H9 (cell line): Measurements from ENCODE around the gene TEX2. TPM values are rescaled to one million over a fixed set of nuclear protein-coding genes. Genes with fewer than 3 reads are reported as not detected.

Source experiments
- DNase-seq: peaks from one replicate; pipeline ENCODE4 v3.0.0-alpha.2; 2017
- H2AFZ ChIP-seq: one replicate; pipeline ENCODE4 v1.6.1; 2013; ENCODE audit warnings: mild to moderate bottlenecking, low read length, control low read depth, moderate library complexity
- H2AK5ac ChIP-seq: 2 replicates; pipeline ENCODE4 v1.6.1; 2013; ENCODE audit warnings: low read length, control low read depth, mixed read lengths; ENCODE audit not compliant: insufficient read length
- H2BK120ac ChIP-seq: one replicate; pipeline ENCODE4 v1.6.1; 2013; ENCODE audit warnings: low read depth, mild to moderate bottlenecking, low read length, control low read depth, inconsistent platforms; ENCODE audit not compliant: poor library complexity, severe bottlenecking
- H2BK12ac ChIP-seq: 2 replicates; pipeline ENCODE4 v1.6.1; 2013; ENCODE audit warnings: low read length, control low read depth, mixed read lengths, low read depth; ENCODE audit not compliant: insufficient read length
- H2BK15ac ChIP-seq: 2 replicates; pipeline ENCODE4 v1.6.1; 2013; ENCODE audit warnings: low read depth, low read length, control low read depth
- H2BK20ac ChIP-seq: one replicate; pipeline ENCODE4 v1.6.1; 2013; ENCODE audit warnings: low read depth, mild to moderate bottlenecking, low read length, control low read depth, inconsistent platforms; ENCODE audit not compliant: poor library complexity, severe bottlenecking
- H2BK5ac ChIP-seq: 2 replicates; pipeline ENCODE4 v1.6.1; 2013; ENCODE audit warnings: low read length, control low read depth, mixed read lengths; ENCODE audit not compliant: insufficient read length
- H3K14ac ChIP-seq: 2 replicates; pipeline ENCODE4 v1.6.1; 2013; ENCODE audit warnings: low read length, control low read depth; ENCODE audit not compliant: insufficient read depth
- H3K18ac ChIP-seq: 2 replicates; pipeline ENCODE4 v1.6.1; 2013; ENCODE audit warnings: low read depth, mild to moderate bottlenecking, mixed read lengths, low read length, control low read depth; ENCODE audit not compliant: insufficient read length
- H3K23ac ChIP-seq: 2 replicates; pipeline ENCODE4 v1.6.1; 2013; ENCODE audit warnings: low read length, control low read depth, mixed read lengths, low read depth; ENCODE audit not compliant: insufficient read length
- H3K23me2 ChIP-seq: 2 replicates; pipeline ENCODE4 v1.6.1; 2013; ENCODE audit warnings: low read depth, mild to moderate bottlenecking, mixed read lengths, low read length, control low read depth; ENCODE audit not compliant: insufficient read length, poor library complexity, severe bottlenecking
- H3K27ac ChIP-seq: 2 replicates; pipeline ENCODE4 v1.5.1; 2013; ENCODE audit warnings: low read length, control low read depth, mixed read lengths, low read depth; ENCODE audit not compliant: insufficient read length
- H3K27me3 ChIP-seq: 2 replicates; pipeline ENCODE4 v1.6.1; 2013; ENCODE audit warnings: low read length, control low read depth, inconsistent platforms; ENCODE audit not compliant: insufficient read depth
- H3K4ac ChIP-seq: 2 replicates; pipeline ENCODE4 v1.6.1; 2013; ENCODE audit warnings: low read depth, mild to moderate bottlenecking, control low read depth, inconsistent platforms, low read length, moderate library complexity
- H3K4me1 ChIP-seq: 2 replicates; pipeline ENCODE4 v1.6.1; 2013; ENCODE audit warnings: low read length, control low read depth, inconsistent platforms; ENCODE audit not compliant: insufficient read depth
- H3K4me2 ChIP-seq: 2 replicates; pipeline ENCODE4 v1.6.1; 2013; ENCODE audit warnings: low read length, control low read depth, mixed read lengths; ENCODE audit not compliant: insufficient read length, insufficient read depth
- H3K56ac ChIP-seq: 2 replicates; pipeline ENCODE4 v1.6.1; 2013; ENCODE audit warnings: low read depth, mild to moderate bottlenecking, mixed read lengths, low read length, control low read depth; ENCODE audit not compliant: insufficient read length
- H3K79me1 ChIP-seq: 2 replicates; pipeline ENCODE4 v1.6.1; 2013; ENCODE audit warnings: low read depth, mild to moderate bottlenecking, moderate library complexity, low read length, control low read depth, inconsistent platforms; ENCODE audit not compliant: insufficient read depth, poor library complexity, severe bottlenecking
- H3K79me2 ChIP-seq: 2 replicates; pipeline ENCODE4 v1.6.1; 2013; ENCODE audit warnings: low read length, control low read depth, inconsistent platforms; ENCODE audit not compliant: insufficient read depth
- H3K9ac ChIP-seq: 2 replicates; pipeline ENCODE4 v1.6.1; 2013; ENCODE audit warnings: low read length, control low read depth, mixed read lengths; ENCODE audit not compliant: insufficient read length; ENCODE audit errors: extremely low read depth
- H3K9me3 ChIP-seq: one replicate; pipeline ENCODE4 v1.6.1; 2013; ENCODE audit warnings: low read depth, low read length, inconsistent platforms; ENCODE audit not compliant: control insufficient read depth
- H3T11ph ChIP-seq: one replicate; pipeline ENCODE4 v1.6.1; 2013; ENCODE audit warnings: mild to moderate bottlenecking, low read length, control low read depth, inconsistent platforms
- H4K20me1 ChIP-seq: one replicate; pipeline ENCODE4 v1.6.1; 2013; ENCODE audit not compliant: control insufficient read depth, insufficient read length, insufficient read depth
- H4K5ac ChIP-seq: 2 replicates; pipeline ENCODE4 v1.6.1; 2013; ENCODE audit warnings: low read depth, mild to moderate bottlenecking, mixed read lengths, low read length, control low read depth; ENCODE audit not compliant: insufficient read length
- H4K8ac ChIP-seq: replicated peaks from 2 replicates; pipeline ENCODE4 v1.6.1; 2013; ENCODE audit warnings: low read length, control low read depth, mixed read lengths, low read depth; ENCODE audit not compliant: insufficient read length
- H4K91ac ChIP-seq: 2 replicates; pipeline ENCODE4 v1.6.1; 2013; ENCODE audit warnings: low read depth, mild to moderate bottlenecking, moderate library complexity, mixed read lengths, low read length, control low read depth; ENCODE audit not compliant: insufficient read length
- H3K27ac Mint-ChIP-seq, 3 experiments: 2 replicates in 2 of 3; 3 replicates in 1 of 3; pipeline ENCODE4 v1.8.0; 2020 to 2021; ENCODE audit warnings: mixed read lengths in 3 of 3, mild to moderate bottlenecking in 1 of 3, moderate library complexity in 1 of 3
- H3K27me3 Mint-ChIP-seq: 2 replicates; pipeline ENCODE4 v1.8.0; 2021; ENCODE audit warnings: low read depth, mild to moderate bottlenecking, moderate library complexity, mixed read lengths
- H3K36me3 Mint-ChIP-seq, 3 experiments: 2 replicates in 2 of 3; 3 replicates in 1 of 3; pipeline ENCODE4 v1.8.0; 2020 to 2021; ENCODE audit warnings: low read depth in 3 of 3, mixed read lengths in 3 of 3; ENCODE audit not compliant: insufficient read depth in 1 of 3
- H3K4me1 Mint-ChIP-seq, 2 experiments: 2 replicates each; pipeline ENCODE4 v1.8.0; 2020; ENCODE audit warnings: mixed read lengths in 2 of 2
- H3K4me3 Mint-ChIP-seq, 2 experiments: 2 replicates in 1 of 2; 3 replicates in 1 of 2; pipeline ENCODE4 v1.8.0; 2020 to 2021; ENCODE audit warnings: mild to moderate bottlenecking in 2 of 2, mixed read lengths in 2 of 2, moderate library complexity in 1 of 2
- H3K9me3 Mint-ChIP-seq, 2 experiments: 2 replicates in 1 of 2; 3 replicates in 1 of 2; pipeline ENCODE4 v1.8.0; 2020; ENCODE audit warnings: mild to moderate bottlenecking in 2 of 2, mixed read lengths in 2 of 2, moderate library complexity in 1 of 2
- CTCF ChIP-seq: fragments of 200-600 bp; sonication (generic); conservative IDR thresholded peaks from 3 replicates; pipeline ENCODE4 v1.8.0; 2021; ENCODE audit warnings: antibody characterized with exemption, mild to moderate bottlenecking
- WGBS: extraction: QIAGEN DNeasy Blood & Tissue Kit; methylation state at CpG from one replicate; pipeline ENCODE4 v1.1.7; 2013; ENCODE audit warnings: missing lambda C conversion rate, low lambda C conversion rate, mixed read lengths; ENCODE audit not compliant: insufficient read length; ENCODE audit errors: extremely low coverage; 5-methylcytosine and 5-hydroxymethylcytosine counted together
- total RNA-seq: library from RNA; stranded (reverse); gene quantifications from 2 replicates; pipeline ENCODE4 v1.2.1, GENCODE V29; 2021

Gene TEX2
- total RNA-seq, 1 experiment from 2014 or later = 12.2 TPM

GRCh38 chr17:64289741-64290141, 26.7 kb upstream of the TEX2 start:
- H3K4ac ChIP-seq = no peak overlapping the region
- no peak for DNase-seq
- H3K4me1 ChIP-seq = no peaks in the 10 kb centered on the region
- whole genome bisulfite sequencing = no CpG with 5 or more reads among the region's 4 CpGs
- H3K4me2 ChIP-seq = no peak overlapping the region
- no peak overlapping the region for H3K56ac ChIP-seq
- no peak for TF ChIP-seq CTCF
- no peak overlapping the region for H3K14ac ChIP-seq
- no peak overlapping the region for H4K91ac ChIP-seq
- H4K20me1 ChIP-seq = no peaks in the 10 kb centered on the region
- H3K23me2 ChIP-seq = no peaks in the 10 kb centered on the region
- H3K9me3 ChIP-seq = no peaks in the 10 kb centered on the region
- Mint-ChIP-seq H3K27ac (no peak overlapping the region), H3K27me3 (peaks cover 2% of the 10 kb centered on the region), H3K4me3 (no peak overlapping the region), H3K9me3 (peaks cover 24 to 27% of the 10 kb centered on the region in 2 experiments), H3K36me3 (peaks cover 2 to 15% (median 8%) of the 10 kb centered on the region in 3 experiments; a peak in 6 of 7 replicates), H3K4me1 (peaks cover 0 to 6% of the 10 kb centered on the region in 2 experiments; a peak in 2 of 4 replicates)
- H4K5ac ChIP-seq = no peak overlapping the region
- no peak overlapping the region for H4K8ac ChIP-seq
- no peak overlapping the region for H2BK15ac ChIP-seq
- H3T11ph ChIP-seq = no peak overlapping the region
- H3K79me1 ChIP-seq = no peaks in the 10 kb centered on the region
- no peak overlapping the region for H3K27ac ChIP-seq
- H3K27me3 ChIP-seq = no peaks in the 10 kb centered on the region
- H2BK5ac ChIP-seq = no peak overlapping the region
- H2BK120ac ChIP-seq = no peak overlapping the region
- H3K23ac ChIP-seq = no peak overlapping the region
- H2BK20ac ChIP-seq = no peak overlapping the region
- no peak overlapping the region for H2AK5ac ChIP-seq
- no peaks in the 10 kb centered on the region for H3K79me2 ChIP-seq
- no peak overlapping the region for H3K18ac ChIP-seq
- no peak overlapping the region for H2AFZ ChIP-seq
- no peak overlapping the region for H3K9ac ChIP-seq
- no peak overlapping the region for H2BK12ac ChIP-seq
